ENCODE data around the gene CPT1A.
A peak's percentile ranks its signal among the peaks of the same experiment; 100 is the strongest.
"Not testable (repeated sequence)": the region's sequence is repeated elsewhere in the genome, so short reads cannot be mapped to it uniquely, and the experiment has no call there.

Gene CPT1A

DNA sequence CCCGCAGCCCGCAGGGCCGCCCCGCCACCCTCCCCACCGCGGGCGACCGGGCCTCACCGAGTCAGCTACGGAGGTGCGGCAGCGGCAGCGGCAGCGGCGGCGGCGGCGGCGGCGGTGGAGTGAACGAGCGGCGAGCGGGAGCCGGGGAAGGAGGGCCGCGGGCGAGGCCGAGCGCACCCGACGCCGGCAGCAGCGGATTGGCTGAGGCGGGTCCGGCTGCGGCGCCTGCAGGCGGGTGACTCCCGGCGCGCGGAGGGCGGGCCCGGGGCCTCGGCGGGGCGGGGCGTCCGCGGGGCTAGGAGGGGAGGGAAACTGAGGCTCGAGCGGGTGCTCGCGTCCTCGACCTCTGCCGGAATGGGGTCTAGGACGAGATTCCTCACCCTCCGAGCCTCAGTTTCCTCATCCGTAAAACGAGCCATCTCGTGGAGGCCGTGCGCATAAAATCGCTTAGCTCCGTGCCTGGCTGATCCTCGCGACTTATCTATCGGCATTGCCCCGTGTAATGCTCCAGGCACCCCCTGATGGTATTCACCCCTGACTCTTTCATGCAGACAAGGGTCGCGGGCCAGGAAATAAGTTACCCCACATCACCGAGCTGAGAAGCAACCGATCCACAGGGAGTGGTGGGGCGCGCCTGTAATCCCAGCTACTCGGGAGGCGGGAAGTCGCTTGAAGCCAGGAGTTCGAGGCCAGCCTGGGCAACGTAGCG, at the start of gene CPT1A:
Gene CPT1A (minus strand): TSS at position 199 of the 709 bp plus-strand sequence. CDS start 26,442 bp downstream, outside the sequence.
- peak; percentile 71 for DNase-seq (ENCODE audit: low read depth)

DNA sequence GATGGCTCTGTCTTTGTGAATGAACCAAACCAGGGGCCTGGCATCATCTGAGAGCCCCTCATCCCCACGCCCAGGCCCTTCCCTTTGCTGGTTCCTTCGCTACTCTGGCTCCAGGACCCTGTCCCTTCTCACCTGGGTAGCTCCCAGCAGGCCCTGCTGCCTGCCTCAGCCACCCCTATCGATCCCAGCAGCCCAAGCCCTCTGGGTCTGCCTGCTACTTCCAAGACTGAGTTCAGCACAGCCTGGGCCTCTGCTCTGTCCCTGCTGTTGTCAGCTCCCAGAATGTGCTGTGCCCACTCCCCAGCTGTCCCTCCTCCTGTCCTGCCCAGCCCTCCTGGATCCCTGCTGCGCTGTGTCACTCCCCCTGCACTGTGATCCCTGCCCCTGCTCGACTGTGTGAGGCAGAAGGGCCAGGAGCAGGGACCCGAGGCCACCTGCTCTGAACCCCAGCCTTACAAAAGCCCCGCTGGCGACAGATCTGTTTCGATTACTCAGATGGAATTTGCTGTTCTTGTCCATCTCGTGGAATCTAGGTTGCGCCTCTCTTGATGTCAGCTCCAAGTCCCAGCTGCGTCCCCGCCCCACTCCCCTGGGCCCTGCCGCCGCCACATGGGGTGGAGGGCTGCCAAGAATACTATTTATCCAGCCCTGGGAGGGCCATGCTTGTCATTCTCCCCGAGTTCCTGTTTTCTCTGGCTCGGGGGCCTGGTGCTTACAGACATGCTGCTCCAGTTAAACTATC, 48.9 kb upstream of the CPT1A start:
- DNase-seq (ENCODE audit: low read depth): peak; percentile 96

DNA sequence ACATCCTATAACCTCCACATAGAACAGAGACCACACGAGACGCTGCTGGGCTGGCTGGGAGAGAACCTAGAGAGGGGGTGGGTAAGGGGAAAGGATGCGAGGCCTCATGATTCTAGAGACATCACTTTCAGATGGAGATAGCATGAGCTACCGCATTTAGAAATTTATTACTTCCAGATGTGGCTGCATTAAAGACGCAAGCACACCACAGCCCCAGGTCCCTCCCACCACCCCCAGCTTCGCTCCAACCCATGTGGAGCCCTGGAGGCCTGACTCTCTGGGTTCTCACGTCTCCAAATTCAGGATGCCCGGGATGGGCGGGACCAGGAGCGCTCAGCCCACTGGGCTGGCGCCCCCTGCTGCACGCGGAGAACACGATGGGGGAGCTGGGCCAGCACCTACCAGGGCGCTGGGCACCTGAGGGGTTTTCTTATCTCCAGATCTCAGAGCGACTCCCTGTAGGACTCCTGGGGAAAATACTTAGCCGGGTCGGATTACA, 48.3 kb upstream of the CPT1A start:
- DNase-seq (ENCODE audit: low read depth): peak; percentile 97

GRCh38 chr11:68884827-68885226, 43.1 kb upstream of the CPT1A start:
- DNase-seq (ENCODE audit: low read depth): not testable (repeated sequence)

DNA sequence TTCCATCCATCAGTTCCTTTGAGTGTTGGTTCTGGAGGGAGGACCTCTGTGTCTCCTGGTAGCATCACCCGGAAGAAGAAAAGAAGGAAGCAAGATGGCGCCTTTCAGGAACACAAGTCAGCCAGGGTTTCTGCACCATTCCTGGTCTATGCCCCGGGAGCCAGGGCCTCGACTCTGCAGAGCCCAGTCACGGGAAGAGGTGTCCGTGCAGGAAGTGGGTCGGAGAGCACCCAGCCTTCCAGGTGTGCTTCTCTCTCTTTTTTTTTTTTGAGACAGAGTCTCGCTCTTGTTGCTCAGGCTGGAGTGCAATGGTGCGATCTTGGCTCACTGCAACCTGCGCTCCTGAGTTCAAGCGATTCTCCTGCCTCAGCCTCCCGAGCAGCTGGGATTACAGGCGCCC, 40.7 kb upstream of the CPT1A start:
- DNase-seq (ENCODE audit: low read depth): no peak

GRCh38 chr11:68881320-68881719, 39.6 kb upstream of the CPT1A start:
- no peak for DNase-seq (ENCODE audit: low read depth)

DNA sequence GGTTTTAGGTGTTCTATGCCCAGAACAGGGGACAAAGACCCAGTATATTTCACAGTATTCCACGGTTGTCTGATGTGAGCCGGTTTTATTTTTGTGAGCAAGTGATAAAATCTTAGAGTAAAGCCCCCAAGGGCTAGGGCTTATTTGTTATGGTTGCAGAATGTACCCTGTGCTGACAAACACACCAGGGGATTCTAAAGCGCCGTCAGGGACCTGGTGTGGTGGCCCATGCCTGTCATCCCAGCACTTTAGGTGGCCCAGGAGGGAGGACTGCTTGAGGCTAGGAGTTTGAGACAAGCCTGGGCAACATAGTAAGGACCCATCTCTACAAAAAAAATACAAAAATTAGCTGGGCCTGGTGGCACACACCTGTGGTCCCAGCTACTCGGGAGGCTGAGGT, 39.1 kb upstream of the CPT1A start:
- DNase-seq (ENCODE audit: low read depth): no peak

GRCh38 chr11:68878022-68878421, 36.3 kb upstream of the CPT1A start:
- DNase-seq (ENCODE audit: low read depth): no peak

DNA sequence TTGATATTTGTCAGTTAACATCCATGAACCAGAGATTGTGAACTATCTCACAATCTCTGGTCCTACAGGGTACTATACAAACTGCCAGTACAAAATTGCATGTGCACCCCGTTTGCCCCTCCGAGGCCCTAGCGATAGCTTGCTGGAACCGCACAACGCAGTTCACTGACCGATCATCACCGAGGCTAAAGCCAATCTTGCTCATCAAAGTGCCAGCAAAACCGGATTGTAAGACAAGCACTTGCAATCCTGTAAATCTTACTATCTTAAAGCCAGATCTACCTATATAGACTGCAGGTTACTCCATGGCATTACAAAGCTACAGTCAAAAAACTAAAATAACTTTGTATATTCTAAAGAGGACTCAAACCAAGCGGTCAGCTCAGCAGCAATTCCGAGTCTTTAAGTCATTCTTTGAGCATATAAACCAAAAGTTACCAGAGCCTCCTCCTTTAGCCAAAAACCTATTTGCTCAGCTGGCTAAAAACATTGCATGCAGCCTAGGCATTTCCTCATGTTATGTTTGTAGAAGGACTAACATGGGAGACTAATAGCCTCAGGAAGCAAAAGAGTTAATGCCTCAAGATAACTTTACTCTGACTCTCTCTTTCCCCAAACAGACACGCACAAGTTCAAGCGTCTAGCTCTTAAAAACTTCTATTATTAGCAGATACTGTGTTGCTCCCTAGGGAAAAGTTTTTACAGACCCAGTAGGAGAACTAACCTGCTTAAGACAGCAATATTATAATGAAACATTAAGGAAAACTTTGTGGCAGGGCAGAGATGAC, 30.7 kb upstream of the CPT1A start:
- DNase-seq (ENCODE audit: low read depth): no peak

- no peak for DNase-seq (ENCODE audit: low read depth)
These were observed 28.8 kb upstream of the CPT1A start for GRCh38 chr11:68870470-68870869.

DNA sequence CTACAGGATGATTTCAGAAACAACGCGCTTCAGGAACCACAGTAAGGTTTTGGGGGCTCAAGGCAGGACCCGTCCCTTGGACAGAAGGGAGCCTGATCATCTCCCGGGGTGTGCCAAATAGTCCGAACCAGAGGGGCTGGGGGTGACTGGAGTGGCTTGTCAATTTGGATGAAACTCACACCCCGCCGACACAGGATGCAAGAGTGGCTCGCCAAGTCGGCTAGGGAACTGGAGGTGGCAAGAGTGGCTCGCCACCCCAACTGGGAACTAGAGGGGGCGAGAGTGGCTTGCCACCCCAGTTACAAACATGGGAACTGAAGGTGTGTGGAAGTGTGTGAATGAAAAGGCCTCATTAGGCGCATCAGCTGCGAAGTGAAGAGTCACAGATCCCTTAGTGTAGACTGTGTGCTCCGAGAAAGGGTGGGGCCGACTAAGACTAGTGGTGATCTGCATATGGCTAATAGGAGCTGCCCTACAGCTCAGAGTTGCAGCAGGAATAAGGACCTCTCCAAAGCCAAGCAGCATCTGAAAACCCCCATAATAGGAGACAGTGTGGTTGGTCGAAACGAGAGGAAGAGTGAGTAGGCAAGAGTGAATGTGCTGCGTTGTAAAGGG, 26.6 kb upstream of the CPT1A start:
- no peak for DNase-seq (ENCODE audit: low read depth)

- DNase-seq (ENCODE audit: low read depth): no peak
These were observed 25.4 kb upstream of the CPT1A start for GRCh38 chr11:68867066-68867465.

- no peak for DNase-seq (ENCODE audit: low read depth)
These were observed 23.5 kb upstream of the CPT1A start for GRCh38 chr11:68865241-68865640.

- DNase-seq (ENCODE audit: low read depth): no peak
These were observed 22.0 kb upstream of the CPT1A start for GRCh38 chr11:68863553-68864265.

DNA sequence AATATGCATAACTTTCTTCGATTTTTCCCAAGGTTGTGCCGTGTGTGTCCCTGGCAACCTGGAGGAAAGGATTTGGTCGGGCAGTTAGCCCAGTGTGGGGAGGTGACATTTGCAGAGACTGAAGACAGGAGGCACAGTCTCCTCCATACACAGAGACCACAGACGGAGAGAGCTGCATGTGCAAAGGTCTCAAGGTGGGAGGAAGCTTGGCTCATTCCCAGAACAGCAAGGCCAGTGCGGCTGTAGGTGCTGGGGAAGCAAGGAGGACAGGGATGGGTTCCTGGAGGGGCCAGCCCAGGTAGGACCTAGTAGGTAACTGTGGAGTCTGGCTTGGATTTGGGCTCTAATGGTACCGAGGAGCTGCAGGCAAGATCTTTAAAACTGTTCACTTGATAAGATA, 20.7 kb upstream of the CPT1A start:
- DNase-seq (ENCODE audit: low read depth): no peak

DNA sequence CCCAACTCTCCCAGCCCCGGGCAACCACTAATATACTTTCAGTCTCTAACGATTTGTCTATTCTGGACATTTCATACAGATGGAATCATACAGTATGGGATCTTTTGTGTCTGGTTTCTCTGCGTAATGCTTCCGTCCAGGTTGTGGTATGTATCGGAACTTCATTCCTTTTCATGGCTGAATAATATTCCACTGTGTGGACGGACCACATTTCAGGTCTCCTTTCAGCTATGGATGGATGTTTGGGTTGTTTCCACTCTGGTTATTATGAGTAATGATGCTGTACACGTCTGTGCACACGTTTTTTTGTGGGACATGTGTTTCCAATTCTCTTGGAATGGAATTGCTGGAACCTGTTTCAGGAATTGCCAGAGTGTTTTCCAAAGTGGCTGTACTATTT, 17.4 kb upstream of the CPT1A start:
- no peak for DNase-seq (ENCODE audit: low read depth)

GRCh38 chr11:68857037-68857586, 15.4 kb upstream of the CPT1A start:
- DNase-seq (ENCODE audit: low read depth): no peak

GRCh38 chr11:68856425-68857030, 14.8 kb upstream of the CPT1A start:
- DNase-seq (ENCODE audit: low read depth): not testable (repeated sequence)

DNA sequence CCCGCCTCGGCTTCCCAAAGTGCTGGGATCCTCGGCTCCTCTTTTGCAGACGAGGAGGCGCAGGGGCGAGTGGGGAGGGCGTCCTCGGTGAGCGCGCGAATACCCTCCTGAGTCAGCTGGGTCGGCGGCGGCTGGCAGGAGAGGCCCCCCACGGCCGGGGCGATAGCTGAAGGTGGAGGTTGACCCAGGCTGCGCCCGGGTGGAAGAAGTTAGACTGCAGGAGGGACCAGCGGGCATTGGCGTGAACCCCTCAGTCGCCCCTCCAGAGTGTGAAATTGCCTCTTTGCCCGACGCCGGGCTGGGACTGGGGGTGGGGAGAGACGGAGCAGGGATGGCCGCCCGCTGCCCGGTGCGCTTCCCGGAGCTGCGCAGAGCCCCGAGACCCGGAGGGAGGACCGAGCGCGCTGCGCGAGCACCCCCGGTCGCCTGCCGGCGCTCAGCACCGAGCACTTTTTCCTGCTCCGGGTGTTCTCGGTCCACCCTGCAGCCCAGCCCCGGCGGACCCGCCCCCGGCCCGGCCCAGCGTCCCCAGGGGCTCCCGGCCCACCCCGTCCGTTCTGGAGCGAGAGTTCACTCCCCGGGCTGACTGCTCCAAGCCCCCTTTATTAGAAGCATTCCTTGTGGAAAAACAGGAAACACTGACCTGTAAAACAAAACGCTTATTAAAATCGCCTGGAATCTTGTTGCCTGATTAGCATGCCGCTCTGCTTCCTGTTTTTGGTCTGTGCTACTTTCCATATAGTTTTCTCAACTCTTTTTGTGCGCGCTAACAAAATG, 13.7 kb upstream of the CPT1A start:
- peak; percentile 60 for DNase-seq (ENCODE audit: low read depth)

Measured in fibroblast of gingiva (primary cell).